WTC11 (cell line): ENCODE measurements around the gene CRIP2. TPM values are rescaled to one million over a fixed set of nuclear protein-coding genes. Genes with fewer than 3 reads are reported as not detected.

Source experiments
- ATAC-seq: fragments of 200-7000 bp; cut with Tn5 transposase; 2 replicates; pipeline ENCODE4 v1.10.0; 2021; ENCODE audit warnings: mild to moderate bottlenecking, moderate library complexity
- CTCF ChIA-PET: fragments of 300-600 bp; sonication (Branson Sonifier 250); formaldehyde crosslinking; loops from one replicate; lab custom pipeline; 2021; ENCODE audit warnings: antibody characterized with exemption; lab: Charles Lee
- POLR2A ChIA-PET: fragments of 350-600 bp; sonication (Branson Sonifier 250); formaldehyde crosslinking; loops from one replicate; lab custom pipeline; 2021; ENCODE audit warnings: antibody characterized with exemption; lab: Charles Lee
- DNase-seq: peaks from one replicate; pipeline ENCODE4 v3.0.0; 2021; ENCODE audit warnings: low spot score
- H3K27ac Mint-ChIP-seq: 2 replicates; pipeline ENCODE4 v1.8.0; 2021; ENCODE audit warnings: mixed read lengths
- H3K27me3 Mint-ChIP-seq: 2 replicates; pipeline ENCODE4 v1.8.0; 2021; ENCODE audit warnings: low read depth, mild to moderate bottlenecking, moderate library complexity, mixed read lengths
- H3K36me3 Mint-ChIP-seq: 2 replicates; pipeline ENCODE4 v1.8.0; 2021; ENCODE audit warnings: mixed read lengths
- H3K4me1 Mint-ChIP-seq: 2 replicates; pipeline ENCODE4 v1.8.0; 2022; ENCODE audit warnings: mixed read lengths
- H3K4me3 Mint-ChIP-seq: 2 replicates; pipeline ENCODE4 v1.8.0; 2021; ENCODE audit warnings: mild to moderate bottlenecking, moderate library complexity, mixed read lengths
- H3K9me3 Mint-ChIP-seq: 2 replicates; pipeline ENCODE4 v1.8.0; 2021; ENCODE audit warnings: mixed read lengths
- AFF4 ChIP-seq: sonication (generic); formaldehyde crosslinking; IDR thresholded peaks from 2 replicates; pipeline ENCODE4 v1.8.1; 2023; ENCODE audit warnings: mild to moderate bottlenecking, missing genetic modification reagents, borderline replicate concordance
- ARID4B ChIP-seq: sonication (generic); formaldehyde crosslinking; IDR thresholded peaks from 2 replicates; pipeline ENCODE4 v1.8.0; 2023; ENCODE audit warnings: missing genetic modification reagents, mild to moderate bottlenecking, borderline replicate concordance
- E2F1 ChIP-seq: sonication (generic); formaldehyde crosslinking; IDR thresholded peaks from 2 replicates; pipeline ENCODE4 v1.8.0; 2022; ENCODE audit warnings: mild to moderate bottlenecking, missing genetic modification reagents
- E2F5 ChIP-seq: sonication (generic); formaldehyde crosslinking; IDR thresholded peaks from 2 replicates; pipeline ENCODE4 v1.8.1; 2022; ENCODE audit warnings: mild to moderate bottlenecking, moderate library complexity, missing genetic modification reagents
- GABPB1 ChIP-seq: sonication (generic); formaldehyde crosslinking; IDR thresholded peaks from 2 replicates; pipeline ENCODE4 v1.8.1; 2023; ENCODE audit warnings: mild to moderate bottlenecking, missing genetic modification reagents
- GRHL2 ChIP-seq: fragments of 250-450 bp; sonication (Bioruptor Pico); IDR thresholded peaks from 2 replicates; pipeline ENCODE4 v1.8.0; 2022; ENCODE audit warnings: mild to moderate bottlenecking, moderate library complexity; ENCODE audit not compliant: insufficient replicate concordance, severe bottlenecking
- MLX ChIP-seq: sonication (generic); formaldehyde crosslinking; IDR thresholded peaks from 2 replicates; pipeline ENCODE4 v1.8.1; 2023; ENCODE audit warnings: mild to moderate bottlenecking, missing genetic modification reagents, moderate library complexity
- MYBL2 ChIP-seq: sonication (generic); formaldehyde crosslinking; IDR thresholded peaks from 2 replicates; pipeline ENCODE4 v1.8.1; 2023; ENCODE audit warnings: mild to moderate bottlenecking, moderate library complexity, missing genetic modification reagents
- NFATC4 ChIP-seq: fragments of 250-450 bp; sonication (Bioruptor Pico); IDR thresholded peaks from 2 replicates; pipeline ENCODE4 v1.9.0; 2021; ENCODE audit warnings: mild to moderate bottlenecking
- PRRX2 ChIP-seq: fragments of 250-450 bp; sonication (Bioruptor Pico); IDR thresholded peaks from 2 replicates; pipeline ENCODE4 v1.8.0; 2021; ENCODE audit warnings: mild to moderate bottlenecking
- SMAD3 ChIP-seq: sonication (generic); formaldehyde crosslinking; IDR thresholded peaks from 2 replicates; pipeline ENCODE4 v1.8.0; 2022; ENCODE audit warnings: missing genetic modification reagents, mild to moderate bottlenecking, borderline replicate concordance
- SMAD4 ChIP-seq: sonication (generic); formaldehyde crosslinking; IDR thresholded peaks from 2 replicates; pipeline ENCODE4 v1.8.0; 2022; ENCODE audit warnings: mild to moderate bottlenecking, missing genetic modification reagents
- ZMAT4 ChIP-seq: fragments of 250-450 bp; sonication (Bioruptor Pico); IDR thresholded peaks from 2 replicates; pipeline ENCODE4 v1.9.0; 2021; ENCODE audit warnings: mild to moderate bottlenecking
- ZNF138 ChIP-seq: sonication (generic); formaldehyde crosslinking; conservative IDR thresholded peaks from 2 replicates; pipeline ENCODE4 v1.8.1; 2022; ENCODE audit warnings: mild to moderate bottlenecking, moderate library complexity, missing genetic modification reagents
- ZSCAN18 ChIP-seq: fragments of 250-450 bp; sonication (Bioruptor Pico); IDR thresholded peaks from 2 replicates; pipeline ENCODE4 v2.1.2; 2022; ENCODE audit warnings: mild to moderate bottlenecking, moderate library complexity
- total RNA-seq: library from RNA; stranded (reverse); gene quantifications from 3 replicates; pipeline ENCODE4 v1.2.3, GENCODE V29; 2021

CRIP2 gene
- total RNA-seq, 1 experiment from 2014 or later, result 5.4 TPM

- TF ChIP-seq SMAD4 (CRISPR knock-in tag) (no peak), GABPB1 (CRISPR knock-in tag) (peak; percentile 36; the same call in 1 of the 2 replicates)
- Mint-ChIP-seq H3K36me3 (no peaks in the 10 kb centered on the region), H3K9me3 (no peaks in the 10 kb centered on the region), H3K4me1 (no peaks in the 10 kb centered on the region), H3K27ac (no peak overlapping the region), H3K4me3 (no peak overlapping the region), H3K27me3 (no peaks in the 10 kb centered on the region; the same call in 1 of the 2 replicates)
- peak; percentile 8 for DNase-seq
- no peak for ATAC-seq
- ChIA-PET CTCF (interaction anchor here (1.8 kb wide), 1 partner anchor 15 kb away, joined by 5 read pairs; no protein-coding TSS in a partner anchor), POLR2A (no interaction called here)
Observed at GRCh38 chr14:105495990-105496830, 21.6 kb downstream of the CRIP2 start.

- H3K27me3 Mint-ChIP-seq, result no peaks in the 10 kb centered on the region; the same call in 1 of the 2 replicates
- H3K4me1 Mint-ChIP-seq, result no peaks in the 10 kb centered on the region
- no peak overlapping the region for H3K4me3 Mint-ChIP-seq
- no peak overlapping the region for H3K27ac Mint-ChIP-seq
- CTCF ChIA-PET, result interaction anchor here (1.8 kb wide), 1 partner anchor 16 kb away, joined by 5 read pairs; no protein-coding TSS in a partner anchor
- no peaks in the 10 kb centered on the region for H3K36me3 Mint-ChIP-seq
- DNase-seq (peak; percentile 8), ATAC-seq (no peak)
- POLR2A ChIA-PET, result no interaction called here
- no peaks in the 10 kb centered on the region for H3K9me3 Mint-ChIP-seq
- TF ChIP-seq ZSCAN18 (CRISPR knock-in tag) (no peak), AFF4 (CRISPR knock-in tag) (no peak), GRHL2 (CRISPR knock-in tag) (no peak), PRRX2 (no peak), E2F5 (no peak), MLX (CRISPR knock-in tag) (no peak), MYBL2 (CRISPR knock-in tag) (no peak), E2F1 (no peak), ZMAT4 (CRISPR knock-in tag) (no peak), NFATC4 (no peak), ZNF138 (CRISPR knock-in tag) (no peak), SMAD3 (CRISPR knock-in tag) (no peak), ARID4B (no peak)
Observed at GRCh38 chr14:105496831-105497591, 22.4 kb downstream of the CRIP2 start.
